GM19328 (cell line): Measurements from ENCODE around the gene CELF2.

Source experiments
- ATAC-seq: cut with Tn5 transposase; IDR thresholded peaks from one replicate; pipeline ENCODE4 v1.9.1; 2021; ENCODE audit warnings: mild to moderate bottlenecking, moderate library complexity; ENCODE audit not compliant: unreplicated experiment

The CELF2 gene

GRCh38 chr10:11093771-11094736 is 76.4 kb downstream of the CELF2 start:
- no peak for ATAC-seq

DNA sequence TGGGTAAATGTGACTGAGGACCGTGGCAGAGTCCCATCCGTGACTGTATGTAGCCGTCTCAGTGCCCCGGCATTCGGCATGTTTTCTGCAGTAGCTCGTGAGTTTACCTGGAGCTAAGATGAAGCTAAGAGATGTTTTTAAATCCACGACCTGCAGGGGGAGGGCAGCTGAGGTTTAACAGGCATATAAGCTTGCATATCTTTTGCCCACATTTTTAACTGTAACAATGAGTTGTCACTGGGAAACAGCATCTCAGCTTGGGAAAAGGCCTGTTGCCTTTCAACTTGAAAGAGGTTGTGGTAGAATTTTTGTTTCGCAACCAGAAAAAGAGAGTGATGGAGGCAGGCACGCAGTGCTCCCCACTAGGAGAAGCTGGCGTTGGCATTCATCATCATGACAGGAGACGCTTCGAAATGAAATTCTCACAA is 77.7 kb downstream of the CELF2 start:
- ATAC-seq = no peak

GRCh38 chr10:11096422-11096821 is 78.8 kb downstream of the CELF2 start:
- ATAC-seq = no peak

GRCh38 chr10:11097686-11098085 is 80.0 kb downstream of the CELF2 start:
- ATAC-seq = no peak

GRCh38 chr10:11098666-11099065 is 81.0 kb downstream of the CELF2 start:
- no peak for ATAC-seq

GRCh38 chr10:11104772-11105675 is 87.4 kb downstream of the CELF2 start:
- ATAC-seq = no peak

- no peak for ATAC-seq
These were observed 88.0 kb downstream of the CELF2 start for GRCh38 chr10:11105676-11106004.

DNA sequence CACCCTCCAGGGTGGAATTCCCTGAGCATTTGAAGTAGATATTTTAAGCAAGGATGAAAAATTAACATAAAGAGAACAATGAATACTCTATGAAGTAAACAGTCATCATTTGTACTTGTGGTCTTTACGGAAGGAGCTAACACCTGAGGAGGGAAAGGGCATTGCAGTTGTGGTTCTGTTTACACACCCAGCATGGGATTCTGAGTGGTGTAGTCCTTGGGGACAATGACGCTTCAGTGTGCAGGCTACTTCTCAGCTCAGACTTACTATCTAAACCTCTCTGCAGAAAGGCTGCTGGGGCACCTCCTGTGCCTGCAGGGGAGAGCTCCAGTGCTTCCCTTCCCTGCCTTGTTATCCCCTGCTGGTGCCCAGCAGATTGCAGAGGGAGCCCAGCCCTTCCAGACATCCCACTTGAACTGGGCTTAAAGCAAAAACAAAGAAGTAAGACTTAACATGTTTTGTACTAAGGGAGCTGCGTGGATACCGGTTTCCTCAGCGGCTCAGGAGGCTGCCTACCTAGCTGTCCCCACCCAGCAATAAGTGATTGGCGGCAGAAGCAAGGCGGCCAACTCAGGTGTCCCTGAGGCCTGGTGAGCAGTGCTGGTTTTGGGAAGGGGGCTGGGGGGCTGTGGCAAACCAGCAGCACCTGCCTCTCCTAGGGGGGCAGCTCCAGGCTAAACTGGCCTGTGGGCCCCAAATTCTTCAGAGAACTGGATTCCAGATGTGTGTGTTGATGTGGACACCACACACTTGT is 89.1 kb downstream of the CELF2 start:
- ATAC-seq = no peak

GRCh38 chr10:11107948-11108347 is 90.3 kb downstream of the CELF2 start:
- no peak for ATAC-seq

DNA sequence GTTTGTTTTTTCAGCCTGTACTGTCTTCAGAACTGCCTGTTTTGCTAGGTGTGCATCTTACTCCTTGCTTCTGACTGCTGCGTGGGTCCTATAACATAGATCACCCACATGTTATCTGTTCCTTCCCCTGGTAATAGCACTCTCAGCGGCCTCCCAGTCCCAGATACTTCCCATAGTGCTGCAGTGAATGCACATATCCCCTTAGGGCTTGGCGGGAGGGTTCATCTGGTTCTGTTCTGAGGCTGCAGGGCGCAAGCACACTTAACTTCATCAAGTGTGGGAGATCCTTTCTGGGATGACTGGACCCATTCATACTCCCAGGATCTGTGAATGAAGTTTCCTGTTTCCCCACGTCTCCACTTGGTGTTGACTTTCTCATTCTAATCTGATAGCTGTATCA is 90.7 kb downstream of the CELF2 start:
- no peak for ATAC-seq

- no peak for ATAC-seq
These were observed 91.9 kb downstream of the CELF2 start for GRCh38 chr10:11109590-11109989.

- ATAC-seq = no peak
These were observed 92.9 kb downstream of the CELF2 start for GRCh38 chr10:11110539-11110938.

- no peak for ATAC-seq
These were observed 93.8 kb downstream of the CELF2 start for GRCh38 chr10:11111490-11111889.

DNA sequence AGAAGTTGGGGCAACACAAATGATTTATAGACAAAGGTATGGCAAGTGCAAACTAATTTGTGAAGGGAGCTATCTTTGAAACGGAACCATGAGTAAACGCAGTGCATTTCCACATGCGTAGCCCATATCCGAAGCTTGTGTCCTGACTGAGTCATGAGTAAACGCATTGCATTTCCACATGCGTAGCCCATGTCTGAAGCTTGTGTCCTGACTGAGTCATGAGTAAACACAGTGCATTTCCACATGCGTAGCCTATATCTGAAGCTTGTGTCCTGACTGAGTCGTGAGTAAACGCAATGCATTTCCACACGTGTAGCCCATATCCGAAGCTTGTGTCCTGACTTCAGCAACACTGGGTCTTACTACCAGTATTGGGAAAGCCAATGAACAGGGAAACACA is 95.0 kb downstream of the CELF2 start:
- no peak for ATAC-seq

GRCh38 chr10:11113156-11113555 is 95.5 kb downstream of the CELF2 start:
- ATAC-seq = no peak

DNA sequence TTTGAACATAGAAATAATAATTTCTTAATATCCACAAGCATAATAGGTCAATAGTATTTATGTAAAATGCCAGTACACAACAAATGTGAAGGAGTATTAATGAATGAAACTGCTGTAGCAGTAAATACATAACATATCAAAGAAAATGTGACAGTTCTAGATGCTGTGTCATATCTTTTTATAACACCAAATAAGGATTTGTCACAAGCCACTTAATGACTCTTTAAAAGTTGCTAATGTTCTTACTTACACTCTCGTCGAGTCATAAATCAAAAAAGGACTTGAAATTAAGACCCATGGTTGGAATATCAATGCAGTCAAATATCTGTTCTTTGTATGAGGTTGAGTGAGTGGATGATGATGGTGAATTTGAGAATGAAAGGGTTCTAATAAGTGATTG is 96.6 kb downstream of the CELF2 start:
- no peak for ATAC-seq

DNA sequence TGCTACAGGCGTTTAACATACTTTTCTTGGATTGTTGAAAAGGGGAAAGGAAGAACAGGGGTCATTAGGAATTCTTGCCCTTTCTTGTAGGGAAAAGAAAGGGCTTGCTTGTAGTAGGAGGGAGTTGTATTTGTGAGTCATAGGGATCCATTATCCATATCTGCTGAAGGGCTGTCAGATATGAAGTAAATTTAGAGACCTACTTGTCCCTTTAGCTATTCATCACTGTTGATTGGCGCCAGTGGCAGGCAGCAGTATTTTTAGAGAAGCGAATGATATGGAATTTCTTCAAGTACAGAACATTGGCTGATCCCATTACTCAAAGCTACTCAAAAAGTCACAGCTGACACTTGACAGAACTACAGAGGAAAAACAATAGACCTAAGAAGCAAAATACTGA is 97.7 kb downstream of the CELF2 start:
- ATAC-seq = no peak

DNA sequence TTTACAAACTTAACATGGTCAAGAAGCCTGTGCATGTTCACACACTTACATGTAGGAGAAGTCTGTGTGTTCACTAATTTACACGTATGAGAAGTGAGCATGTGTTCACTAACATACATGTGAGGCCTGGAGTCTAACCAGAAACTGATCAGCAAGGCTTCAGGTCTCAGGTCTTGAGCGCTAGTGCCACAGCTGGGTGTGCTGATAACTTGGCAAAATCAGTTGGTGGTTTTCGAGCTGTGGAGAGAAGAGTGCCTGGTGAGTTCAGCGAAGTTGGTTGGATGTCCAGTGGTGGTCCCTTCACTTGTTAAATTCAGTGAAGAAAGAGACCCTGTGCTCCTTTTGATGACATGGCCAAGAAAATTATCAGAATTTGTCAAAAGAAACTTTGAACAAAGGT is 98.7 kb downstream of the CELF2 start:
- ATAC-seq = no peak

DNA sequence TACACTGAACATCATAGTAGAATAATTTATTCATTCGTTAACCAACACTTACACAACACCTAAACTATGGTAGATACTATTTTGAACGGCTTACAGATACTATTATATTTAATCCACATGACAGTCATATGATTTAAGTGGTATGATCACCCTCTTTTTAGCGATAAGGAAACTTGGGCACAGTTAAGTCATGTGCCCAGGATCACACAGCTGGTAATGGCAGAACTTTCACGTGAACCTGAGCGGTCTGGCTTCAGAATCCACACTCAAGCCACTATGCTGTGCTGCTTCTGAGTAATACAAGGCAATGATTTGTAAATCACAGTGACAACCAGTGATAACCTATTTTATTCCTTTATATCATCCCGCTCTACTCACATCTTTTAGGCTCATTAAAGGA is 99.1 kb downstream of the CELF2 start:
- ATAC-seq = no peak

GRCh38 chr10:11118686-11119085 is 101.0 kb downstream of the CELF2 start:
- ATAC-seq = no peak

DNA sequence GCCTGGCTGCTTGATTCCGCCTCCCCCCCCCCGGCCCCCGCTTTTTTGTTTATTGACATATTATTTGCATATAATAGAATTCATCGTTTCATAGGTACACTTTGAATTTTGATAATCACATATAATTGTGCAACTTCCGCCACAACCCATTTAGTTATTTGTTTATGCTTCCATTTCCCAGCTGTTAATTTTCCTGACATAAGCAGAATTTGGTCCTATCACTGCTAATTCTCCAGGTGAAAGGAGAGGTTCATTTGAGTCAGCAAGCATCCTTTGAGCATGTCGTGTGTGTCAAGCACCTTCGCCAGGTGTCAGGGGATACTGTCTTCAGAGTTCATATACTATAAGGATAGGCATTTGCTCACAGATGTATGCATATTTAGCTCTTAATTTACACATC is 102.2 kb downstream of the CELF2 start:
- ATAC-seq = no peak
